ENCODE results near the gene KRTAP12-4.

Gene KRTAP12-4

DNA sequence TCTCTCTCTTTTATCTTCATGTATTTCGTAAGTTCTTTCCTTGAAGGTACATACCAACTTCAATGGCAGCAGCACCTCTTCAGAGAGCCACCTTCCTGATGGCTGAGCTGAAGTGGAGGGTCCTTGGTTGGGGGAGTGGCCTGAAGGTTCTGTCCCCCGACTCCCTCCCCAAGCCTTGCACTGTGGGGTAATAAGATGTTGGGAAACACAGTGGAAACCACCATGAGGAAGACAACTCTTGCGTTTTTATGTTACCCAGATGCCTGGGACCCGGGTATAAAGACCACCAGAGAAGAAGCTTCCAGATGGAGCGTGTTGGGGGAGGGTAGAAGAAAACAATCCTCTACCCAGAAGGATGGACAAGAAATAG lies 4.1 kb upstream of the KRTAP12-4 start:
- TF ChIP-seq, protein P1, sequence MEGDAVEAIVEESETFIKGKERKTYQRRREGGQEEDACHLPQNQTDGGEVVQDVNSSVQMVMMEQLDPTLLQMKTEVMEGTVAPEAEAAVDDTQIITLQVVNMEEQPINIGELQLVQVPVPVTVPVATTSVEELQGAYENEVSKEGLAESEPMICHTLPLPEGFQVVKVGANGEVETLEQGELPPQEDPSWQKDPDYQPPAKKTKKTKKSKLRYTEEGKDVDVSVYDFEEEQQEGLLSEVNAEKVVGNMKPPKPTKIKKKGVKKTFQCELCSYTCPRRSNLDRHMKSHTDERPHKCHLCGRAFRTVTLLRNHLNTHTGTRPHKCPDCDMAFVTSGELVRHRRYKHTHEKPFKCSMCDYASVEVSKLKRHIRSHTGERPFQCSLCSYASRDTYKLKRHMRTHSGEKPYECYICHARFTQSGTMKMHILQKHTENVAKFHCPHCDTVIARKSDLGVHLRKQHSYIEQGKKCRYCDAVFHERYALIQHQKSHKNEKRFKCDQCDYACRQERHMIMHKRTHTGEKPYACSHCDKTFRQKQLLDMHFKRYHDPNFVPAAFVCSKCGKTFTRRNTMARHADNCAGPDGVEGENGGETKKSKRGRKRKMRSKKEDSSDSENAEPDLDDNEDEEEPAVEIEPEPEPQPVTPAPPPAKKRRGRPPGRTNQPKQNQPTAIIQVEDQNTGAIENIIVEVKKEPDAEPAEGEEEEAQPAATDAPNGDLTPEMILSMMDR (conservative IDR thresholded peaks at IDR 0.05; ENCODE audit: low read length), result no peak
- no peak for DNase-seq (ENCODE audit: low read depth)
- no peak overlapping the region for H3K4me3 ChIP-seq (ENCODE audit: low read length)

DNA sequence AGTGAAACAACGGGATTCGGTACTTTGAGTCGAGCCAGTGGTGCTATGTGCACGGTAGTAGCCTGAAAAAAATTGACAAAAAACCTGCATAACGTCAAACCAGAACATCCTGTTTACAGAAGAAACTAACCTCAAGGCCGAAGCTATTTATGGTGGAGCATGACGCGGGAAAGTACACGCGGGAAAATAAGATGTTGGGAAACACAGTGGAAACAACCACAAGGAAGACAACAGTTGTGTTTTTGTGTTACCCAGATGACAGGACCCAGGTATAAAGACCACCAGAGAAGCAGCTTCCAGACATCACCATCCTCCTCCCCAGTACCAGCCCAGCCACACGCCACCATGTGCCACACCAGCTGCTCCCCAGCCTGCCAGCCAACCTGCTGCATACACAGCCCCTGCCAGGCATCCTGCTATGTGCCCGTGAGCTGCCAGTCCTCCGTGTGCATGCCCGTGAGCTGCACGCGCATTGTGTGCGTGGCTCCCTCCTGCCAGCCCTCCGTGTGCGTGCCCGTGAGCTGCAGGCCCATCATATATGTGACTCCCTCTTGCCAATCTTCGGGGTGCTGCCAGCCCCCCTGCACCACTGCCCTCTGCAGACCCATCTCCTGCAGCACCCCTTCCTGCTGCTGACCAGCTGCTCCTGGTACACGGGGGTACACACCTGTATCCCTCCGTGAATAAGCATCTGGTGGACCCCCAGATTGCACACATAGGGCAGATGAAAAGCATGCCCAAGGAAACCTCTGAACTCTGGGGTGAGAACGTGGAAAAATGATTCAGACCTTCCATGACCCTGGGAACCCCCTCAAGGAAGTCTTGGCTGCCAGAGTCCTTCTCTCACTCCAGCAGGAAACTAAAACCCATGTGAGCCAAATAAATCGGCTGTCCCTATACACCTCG lies 3.4 kb upstream of the KRTAP12-4 start, which contains the start of gene KRTAP12-3:
KRTAP12-3 (plus strand) TSS at position 298 of the 906 bp plus-strand sequence; CDS start at position 346, 48 bp downstream.
- DNase-seq (ENCODE audit: low read depth), result no peak
- no peak within 1 kb of the TSS for H3K4me3 ChIP-seq (ENCODE audit: low read length)
- TF ChIP-seq, protein P1 (conservative IDR thresholded peaks at IDR 0.05; ENCODE audit: low read length), result no peak

DNA sequence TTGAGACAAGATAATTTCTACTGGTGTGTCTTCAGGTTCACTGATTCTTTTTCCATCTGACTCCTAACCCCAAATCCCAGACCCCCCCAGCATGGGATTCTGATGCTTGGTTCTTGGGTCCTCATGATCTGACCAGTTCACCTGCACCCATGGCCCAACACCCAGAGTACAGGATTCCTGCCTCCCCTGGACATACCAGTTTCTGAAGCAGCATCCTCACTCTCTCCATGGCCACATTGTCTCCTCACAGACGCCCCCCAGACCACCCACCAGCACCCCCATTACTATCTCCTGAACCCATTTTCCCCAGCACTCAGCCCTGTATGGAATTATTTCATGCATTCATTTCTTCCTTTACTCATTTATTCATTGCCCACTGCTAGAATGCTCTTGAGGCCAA lies 2.4 kb upstream of the KRTAP12-4 start:
- H3K4me3 ChIP-seq (ENCODE audit: low read length), result no peak overlapping the region
- DNase-seq (ENCODE audit: low read depth), result no peak
- TF ChIP-seq, protein P1 (conservative IDR thresholded peaks at IDR 0.05; ENCODE audit: low read length), result no peak

DNA sequence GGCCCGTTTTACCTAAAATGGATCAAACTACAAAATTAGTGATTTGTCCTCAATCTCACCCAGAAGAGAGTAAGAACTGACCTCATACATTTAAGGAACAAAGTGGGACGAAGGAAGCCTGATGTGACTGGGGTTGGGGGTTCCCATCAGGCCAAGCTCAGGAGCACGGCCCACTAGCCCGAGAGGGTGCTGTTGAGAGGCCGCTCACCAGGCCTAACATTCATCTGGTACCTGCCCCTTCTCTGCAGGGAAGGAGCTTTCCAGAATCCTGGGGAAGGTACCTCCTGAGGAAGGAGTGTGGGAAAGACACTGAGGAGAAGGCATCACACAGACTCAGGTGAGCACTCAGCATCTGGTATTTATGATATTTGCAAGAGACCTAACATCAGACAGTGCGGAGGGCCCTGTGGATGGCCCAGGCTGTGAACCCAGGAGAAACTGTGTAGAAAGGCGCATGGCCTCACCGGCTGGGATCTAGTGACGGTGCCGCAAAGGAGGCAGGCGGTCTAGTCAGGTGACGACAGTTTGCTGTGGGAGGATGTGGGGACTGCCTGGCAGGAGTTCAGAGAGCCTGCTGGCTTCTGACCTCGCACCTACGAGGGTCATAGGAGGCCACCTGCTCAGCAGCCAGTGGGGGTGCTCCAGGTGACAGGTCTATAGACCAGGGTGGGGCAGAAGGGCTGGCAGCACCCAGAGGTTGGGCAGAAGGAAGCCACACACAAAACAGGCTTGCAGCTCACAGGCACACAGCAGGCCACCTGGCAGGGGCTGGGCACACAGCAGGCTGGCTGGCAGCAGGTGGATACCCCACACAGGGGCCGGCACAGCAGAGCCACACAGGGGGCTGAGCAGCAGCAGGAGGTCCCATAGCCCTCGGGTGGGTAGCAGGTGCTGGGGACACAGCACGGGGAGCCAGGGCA lies 543 bp downstream of the KRTAP12-4 start:
- no peak overlapping the region for H3K4me3 ChIP-seq (ENCODE audit: low read length)
- TF ChIP-seq, protein P1 (conservative IDR thresholded peaks at IDR 0.05; ENCODE audit: low read length), result no peak
- DNase-seq (ENCODE audit: low read depth), result no peak

DNA sequence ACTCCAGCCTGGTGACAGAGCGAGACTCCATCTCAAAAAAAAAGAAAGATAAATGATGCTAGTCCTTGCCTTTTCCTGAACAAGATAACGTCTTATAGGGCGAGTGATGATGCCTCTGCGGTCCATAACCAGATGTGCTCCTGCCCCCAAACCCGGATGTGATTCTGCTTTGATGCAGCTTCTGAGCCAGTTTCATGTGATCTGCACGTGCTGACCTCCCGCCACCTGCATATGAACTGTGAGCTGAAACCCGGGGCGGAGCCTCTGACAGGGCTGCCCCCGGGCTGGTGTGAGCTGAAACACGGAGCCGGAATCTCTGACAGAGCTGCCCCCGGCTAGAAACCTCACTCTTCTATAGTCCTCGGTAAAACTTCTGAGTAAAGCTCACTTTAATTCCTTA lies 1.3 kb downstream of the KRTAP12-4 start:
- DNase-seq (ENCODE audit: low read depth), result no peak
- H3K4me3 ChIP-seq (ENCODE audit: low read length), result no peak overlapping the region
- TF ChIP-seq, protein P1 (conservative IDR thresholded peaks at IDR 0.05; ENCODE audit: low read length), result no peak

DNA sequence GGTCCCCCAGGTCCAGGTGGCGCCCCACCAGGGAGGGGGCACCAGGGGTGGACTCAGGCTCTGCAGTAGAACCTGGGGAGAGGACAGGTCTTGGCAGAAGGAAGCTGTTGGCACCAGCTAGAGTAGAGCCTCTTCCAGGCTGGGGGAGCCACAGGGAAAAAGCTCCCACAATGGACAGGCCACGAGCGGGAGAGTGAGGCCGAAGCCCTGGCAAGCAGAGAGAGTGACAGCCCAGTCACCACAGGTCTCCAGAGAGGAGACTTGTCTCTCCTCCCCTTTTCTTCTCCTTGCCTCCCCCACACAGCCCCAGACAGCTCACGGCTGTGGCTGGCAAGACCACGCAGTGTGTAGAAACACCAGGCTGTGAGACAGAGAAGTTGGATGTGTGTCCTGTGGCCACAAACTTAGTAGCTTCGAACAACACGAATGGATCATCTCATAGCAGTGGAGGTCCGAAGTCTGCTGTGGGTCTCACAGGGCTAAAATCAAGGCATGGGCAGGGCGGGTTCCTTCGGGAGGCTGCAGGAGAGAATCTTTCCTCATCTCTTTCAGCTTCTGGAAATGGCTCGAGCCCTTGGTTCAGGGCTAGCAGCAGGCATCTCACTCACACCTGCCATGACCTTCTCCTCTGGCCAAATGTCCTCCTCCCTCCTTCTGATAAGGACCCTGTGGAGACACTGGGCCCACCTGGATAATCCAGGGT lies 3.3 kb downstream of the KRTAP12-4 start:
- TF ChIP-seq, protein P1 (conservative IDR thresholded peaks at IDR 0.05; ENCODE audit: low read length), result no peak
- no peak overlapping the region for H3K4me3 ChIP-seq (ENCODE audit: low read length)
- no peak for DNase-seq (ENCODE audit: low read depth)

Data from AG10803 (cell line).